Measurements from ENCODE around the gene NR2F1. TPM values are rescaled to one million over a fixed set of nuclear protein-coding genes. Genes with fewer than 3 reads are reported as not detected.

NR2F1 gene
- total RNA-seq, 2 experiments from 2014 or later = not detected

- no peak for DNase-seq (ENCODE audit: low spot score)
- no peaks in the 10 kb centered on the region for H4K20me1 ChIP-seq (ENCODE audit: insufficient read depth, low read length)
- H3K79me2 ChIP-seq (ENCODE audit: insufficient read depth, low read depth, low read length) = no peaks in the 10 kb centered on the region
- POLR2A ChIA-PET = no interaction called here
- H3K27ac ChIP-seq (ENCODE audit: low read depth, low read length, poor library complexity, severe bottlenecking) = no peak overlapping the region
- H3K4me1 ChIP-seq (ENCODE audit: insufficient read depth, low read length, poor library complexity, severe bottlenecking) = no peaks in the 10 kb centered on the region
- TF ChIP-seq, protein P1, sequence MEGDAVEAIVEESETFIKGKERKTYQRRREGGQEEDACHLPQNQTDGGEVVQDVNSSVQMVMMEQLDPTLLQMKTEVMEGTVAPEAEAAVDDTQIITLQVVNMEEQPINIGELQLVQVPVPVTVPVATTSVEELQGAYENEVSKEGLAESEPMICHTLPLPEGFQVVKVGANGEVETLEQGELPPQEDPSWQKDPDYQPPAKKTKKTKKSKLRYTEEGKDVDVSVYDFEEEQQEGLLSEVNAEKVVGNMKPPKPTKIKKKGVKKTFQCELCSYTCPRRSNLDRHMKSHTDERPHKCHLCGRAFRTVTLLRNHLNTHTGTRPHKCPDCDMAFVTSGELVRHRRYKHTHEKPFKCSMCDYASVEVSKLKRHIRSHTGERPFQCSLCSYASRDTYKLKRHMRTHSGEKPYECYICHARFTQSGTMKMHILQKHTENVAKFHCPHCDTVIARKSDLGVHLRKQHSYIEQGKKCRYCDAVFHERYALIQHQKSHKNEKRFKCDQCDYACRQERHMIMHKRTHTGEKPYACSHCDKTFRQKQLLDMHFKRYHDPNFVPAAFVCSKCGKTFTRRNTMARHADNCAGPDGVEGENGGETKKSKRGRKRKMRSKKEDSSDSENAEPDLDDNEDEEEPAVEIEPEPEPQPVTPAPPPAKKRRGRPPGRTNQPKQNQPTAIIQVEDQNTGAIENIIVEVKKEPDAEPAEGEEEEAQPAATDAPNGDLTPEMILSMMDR (conservative IDR thresholded peaks at IDR 0.05; ENCODE audit: low read length) = no peak
- no peak for TF ChIP-seq EZH2phosphoT487 (IDR thresholded peaks at IDR 0.05; ENCODE audit: borderline replicate concordance, low read depth, low read length)
- CTCF ChIA-PET (ENCODE audit: unreplicated experiment) = no interaction called here
- BruUV-seq (replicated peaks) = no TSS peak
- no peak overlapping the region for H2AFZ ChIP-seq (ENCODE audit: low read length)
- no peaks in the 10 kb centered on the region for H3K9me3 ChIP-seq (ENCODE audit: low read length)
- no peaks in the 10 kb centered on the region for H3K9me2 ChIP-seq (ENCODE audit: insufficient read depth, low read length)
- no peak overlapping the region for H3K4me2 ChIP-seq (ENCODE audit: low read length)
- H3K4me3 ChIP-seq (ENCODE audit: low read depth, low read length, poor library complexity, severe bottlenecking) = no peak overlapping the region
- intact Hi-C loops (cut with micrococcal nuclease; ENCODE audit: unreplicated experiment) = loop anchor here (2.0 to 5.0 kb wide), 3 partner anchors 221 to 1157 kb away; no protein-coding TSS in a partner anchor
- H3K36me3 ChIP-seq (ENCODE audit: insufficient read depth, low read length) = no peaks in the 10 kb centered on the region
Observed at GRCh38 chr5:93580063-93580926, 2.7 kb upstream of the NR2F1 start.

DNA sequence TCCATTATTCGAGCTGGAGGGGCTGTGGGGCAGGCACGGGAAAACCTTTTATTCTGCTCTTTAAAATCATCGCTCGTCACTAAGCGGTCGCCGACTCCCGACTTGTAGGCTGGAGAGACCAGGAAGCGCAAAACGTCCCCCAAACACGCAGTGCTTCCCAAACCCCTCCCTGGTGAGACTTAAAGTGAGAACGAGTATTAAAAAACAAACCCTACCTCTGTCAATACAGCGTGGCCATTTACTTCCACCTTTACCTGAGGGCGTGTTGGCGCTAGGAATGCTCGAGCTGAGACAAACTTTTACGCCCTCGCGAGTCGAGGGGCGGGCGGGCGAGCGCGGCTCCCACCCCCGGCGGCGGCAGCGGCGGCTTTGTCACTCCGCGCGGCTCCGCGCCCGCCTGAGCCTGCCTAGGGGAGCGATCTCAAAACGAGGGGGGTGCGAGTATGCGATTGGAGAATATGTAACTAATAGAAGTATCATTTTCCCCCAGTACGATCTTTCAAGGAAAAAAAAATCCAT, 2.0 kb upstream of the NR2F1 start, which contains the start of gene NR2F1-AS1:
TSS of gene NR2F1-AS1 (minus strand) at position 293 of the 519 bp plus-strand sequence.
- peak within 1 kb of the TSS; percentile 14; the same call in 1 of the 2 replicates for H3K4me2 ChIP-seq (ENCODE audit: low read length)
- H3K4me3 ChIP-seq (ENCODE audit: low read depth, low read length, poor library complexity, severe bottlenecking) = no peak within 1 kb of the TSS
- no peak within 1 kb of the TSS for H3K27ac ChIP-seq (ENCODE audit: low read depth, low read length, poor library complexity, severe bottlenecking)
- no peak within 1 kb of the TSS for H2AFZ ChIP-seq (ENCODE audit: low read length)
- TF ChIP-seq, protein P1 (conservative IDR thresholded peaks at IDR 0.05; ENCODE audit: low read length) = no peak
- no peak for TF ChIP-seq EZH2phosphoT487 (IDR thresholded peaks at IDR 0.05; ENCODE audit: borderline replicate concordance, low read depth, low read length)
- POLR2A ChIA-PET = no interaction called here
- H4K20me1 ChIP-seq (ENCODE audit: insufficient read depth, low read length) = no peaks in the 10 kb centered on the region
- no peaks in the 10 kb centered on the region for H3K36me3 ChIP-seq (ENCODE audit: insufficient read depth, low read length)
- no TSS peak for BruUV-seq (replicated peaks)
- CTCF ChIA-PET (ENCODE audit: unreplicated experiment) = no interaction called here
- DNase-seq (ENCODE audit: low spot score) = no peak
- no peaks in the 10 kb centered on the region for H3K9me2 ChIP-seq (ENCODE audit: insufficient read depth, low read length)
- intact Hi-C loops (cut with micrococcal nuclease; ENCODE audit: unreplicated experiment) = loop anchor here (2.0 to 5.0 kb wide), 3 partner anchors 220 to 1156 kb away; no protein-coding TSS in a partner anchor
- H3K9me3 ChIP-seq (ENCODE audit: low read length) = no peaks in the 10 kb centered on the region
- no peaks in the 10 kb centered on the region for H3K79me2 ChIP-seq (ENCODE audit: insufficient read depth, low read depth, low read length)
- H3K4me1 ChIP-seq (ENCODE audit: insufficient read depth, low read length, poor library complexity, severe bottlenecking) = no peaks in the 10 kb centered on the region

- no peaks in the 10 kb centered on the region for H4K20me1 ChIP-seq (ENCODE audit: insufficient read depth, low read length)
- H2AFZ ChIP-seq (ENCODE audit: low read length) = no peak overlapping the region
- H3K9me2 ChIP-seq (ENCODE audit: insufficient read depth, low read length) = no peaks in the 10 kb centered on the region
- H3K4me3 ChIP-seq (ENCODE audit: low read depth, low read length, poor library complexity, severe bottlenecking) = no peak overlapping the region
- BruUV-seq (replicated peaks) = no TSS peak
- H3K36me3 ChIP-seq (ENCODE audit: insufficient read depth, low read length) = no peaks in the 10 kb centered on the region
- H3K9me3 ChIP-seq (ENCODE audit: low read length) = no peaks in the 10 kb centered on the region
- H3K79me2 ChIP-seq (ENCODE audit: insufficient read depth, low read depth, low read length) = no peaks in the 10 kb centered on the region
- no peak overlapping the region; the same call in 1 of the 2 replicates for H3K4me2 ChIP-seq (ENCODE audit: low read length)
- ChIA-PET POLR2A (interaction anchor here (0.7 kb wide), 2 partner anchors 163 to 879 kb away, joined by 4 to 7 read pairs; no protein-coding TSS in a partner anchor), CTCF (ENCODE audit: unreplicated experiment) (no interaction called here)
- TF ChIP-seq EZH2phosphoT487 (IDR thresholded peaks at IDR 0.05; ENCODE audit: borderline replicate concordance, low read depth, low read length) = no peak
- TF ChIP-seq, protein P1 (conservative IDR thresholded peaks at IDR 0.05; ENCODE audit: low read length) = no peak
- DNase-seq (ENCODE audit: low spot score) = no peak
- H3K27ac ChIP-seq (ENCODE audit: low read depth, low read length, poor library complexity, severe bottlenecking) = no peak overlapping the region
- no peaks in the 10 kb centered on the region for H3K4me1 ChIP-seq (ENCODE audit: insufficient read depth, low read length, poor library complexity, severe bottlenecking)
- intact Hi-C loops (cut with micrococcal nuclease; ENCODE audit: unreplicated experiment) = loop anchor here (5.0 kb wide), 2 partner anchors 335 to 1155 kb away; no protein-coding TSS in a partner anchor
Observed at GRCh38 chr5:93582167-93582462, 907 bp upstream of the NR2F1 start.
